Measurements from ENCODE around the gene TP53INP2. TPM values are rescaled to one million over a fixed set of nuclear protein-coding genes. Genes with fewer than 3 reads are reported as not detected.
A peak's percentile ranks its signal among the peaks of the same experiment; 100 is the strongest.

TP53INP2 gene
- total and polyA plus RNA-seq, 11 donors: 54.6 to 176 (median 93.7) TPM

DNA sequence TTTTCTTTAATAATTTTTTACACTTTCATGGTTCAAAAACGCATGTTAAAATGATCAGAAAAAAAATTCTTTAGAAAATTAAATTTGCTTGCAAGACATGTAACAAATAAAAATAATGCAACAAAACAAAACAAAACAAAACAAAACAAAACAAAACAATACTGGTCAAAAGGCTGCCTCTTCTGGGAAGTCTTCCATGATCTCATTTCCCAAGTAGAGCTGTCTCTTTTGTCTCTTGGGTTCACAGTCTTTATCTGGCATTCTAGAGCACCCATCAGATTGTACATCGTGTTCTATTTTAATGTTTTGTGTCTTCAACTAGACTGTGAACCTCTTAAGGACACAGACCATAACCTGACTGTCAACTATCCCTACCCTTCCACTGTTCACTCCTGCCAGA is 25.3 kb downstream of the TP53INP2 start:
- H3K4me3 ChIP-seq: no peak overlapping the region
- ATAC-seq (no peak), DNase-seq (no peak)
- no peak overlapping the region for H3K27ac ChIP-seq
- no peaks in the 10 kb centered on the region for H3K9me3 ChIP-seq
- WGBS, 4 donors: 77 to 80% (median 79%) methylated on average over 2 of the region's 2 CpGs
- H3K4me1 ChIP-seq: peaks cover 0 to 15% (median 2%) of the 10 kb centered on the region in 12 donors
- no peaks in the 10 kb centered on the region for H3K27me3 ChIP-seq
- intact Hi-C loops (cut with DNase I): no loop called here
- H3K36me3 ChIP-seq: peaks cover 0 to 93% (median 84%) of the 10 kb centered on the region in 9 donors
- TF ChIP-seq CTCF (IDR thresholded peaks at IDR 0.05) (no peak), POLR2A (IDR thresholded peaks at IDR 0.05) (no peak)

DNA sequence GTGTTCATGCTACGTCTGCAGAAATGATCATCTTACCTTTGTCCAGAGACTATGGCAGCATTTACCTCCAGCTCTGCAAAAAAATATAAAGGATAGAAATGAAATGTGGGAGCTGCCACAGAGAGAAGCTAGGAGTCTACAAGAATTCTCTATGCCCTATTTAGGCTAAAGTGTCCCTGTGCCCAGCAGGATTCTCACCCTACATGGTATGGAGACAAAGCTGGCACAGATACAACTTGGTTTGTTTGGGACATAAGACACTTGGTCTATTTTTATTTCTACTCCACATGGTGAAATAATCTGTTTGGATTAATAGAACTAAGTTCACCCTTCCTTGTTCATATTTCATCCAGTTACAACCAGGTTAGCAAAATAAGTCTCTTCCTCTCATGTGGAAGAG is 28.4 kb downstream of the TP53INP2 start:
- peak in 3 of 4 donors; percentile 14 to 69 (median 66) for ATAC-seq
- Histone ChIP-seq H3K4me1 (peaks cover 0 to 21% (median 2%) of the 10 kb centered on the region in 12 donors), H3K4me3 (no peak overlapping the region), H3K27ac (no peak overlapping the region), H3K36me3 (peaks cover 0 to 80% (median 74%) of the 10 kb centered on the region in 9 donors), H3K9me3 (no peaks in the 10 kb centered on the region), H3K27me3 (no peaks in the 10 kb centered on the region)
- TF ChIP-seq POLR2A (IDR thresholded peaks at IDR 0.05) (no peak), CTCF (IDR thresholded peaks at IDR 0.05) (no peak)
- 67 to 89% (median 76%) methylated on average over 1 of the region's 1 CpG for WGBS, 4 donors
- intact Hi-C loops (cut with DNase I): no loop called here
- DNase-seq: no peak

DNA sequence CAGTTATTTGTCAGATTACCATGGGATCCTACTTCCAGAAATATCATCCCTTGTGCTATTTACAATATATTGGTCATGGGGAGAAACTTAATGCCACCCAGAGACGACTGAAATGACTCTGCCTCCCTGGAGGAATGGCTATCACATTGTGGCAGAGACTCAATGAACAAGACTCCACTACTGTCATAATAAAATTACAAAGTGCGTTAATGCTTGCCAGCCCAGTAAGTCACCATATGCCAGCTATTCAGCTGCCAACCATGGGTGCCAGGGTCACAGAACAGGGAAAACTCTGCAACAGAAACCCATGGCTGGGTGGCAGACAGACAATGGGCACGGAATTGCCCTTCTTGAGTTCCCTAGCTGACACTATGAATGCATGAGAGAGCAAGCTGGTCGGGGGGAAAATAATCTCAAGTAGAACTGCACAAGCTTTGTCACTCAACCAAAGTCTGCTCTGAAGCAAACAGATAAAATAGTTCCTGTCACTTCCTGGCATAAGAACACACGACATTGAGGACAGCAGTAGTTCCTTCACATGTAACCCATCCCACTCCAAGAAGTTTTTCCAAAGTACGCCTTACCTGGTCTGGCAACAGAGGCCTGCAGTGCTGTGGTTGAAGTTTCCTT is 32.1 kb downstream of the TP53INP2 start:
- Histone ChIP-seq H3K4me3 (no peak overlapping the region), H3K27me3 (no peaks in the 10 kb centered on the region), H3K27ac (peak overlapping the region in 1 of 12 donors; percentile 11), H3K9me3 (no peaks in the 10 kb centered on the region), H3K36me3 (peaks cover 0 to 78% (median 63%) of the 10 kb centered on the region in 9 donors), H3K4me1 (peaks cover 0 to 22% (median 2%) of the 10 kb centered on the region in 12 donors)
- intact Hi-C loops (cut with DNase I): no loop called here
- WGBS, 4 donors: 45 to 65% (median 53%) methylated on average over 6 of the region's 6 CpGs
- peak in 3 of 4 donors; percentile 51 to 83 (median 64) for ATAC-seq
- DNase-seq: peak in 2 of 5 donors; percentile 26 to 38
- TF ChIP-seq POLR2A (IDR thresholded peaks at IDR 0.05) (no peak), CTCF (IDR thresholded peaks at IDR 0.05) (no peak)

DNA sequence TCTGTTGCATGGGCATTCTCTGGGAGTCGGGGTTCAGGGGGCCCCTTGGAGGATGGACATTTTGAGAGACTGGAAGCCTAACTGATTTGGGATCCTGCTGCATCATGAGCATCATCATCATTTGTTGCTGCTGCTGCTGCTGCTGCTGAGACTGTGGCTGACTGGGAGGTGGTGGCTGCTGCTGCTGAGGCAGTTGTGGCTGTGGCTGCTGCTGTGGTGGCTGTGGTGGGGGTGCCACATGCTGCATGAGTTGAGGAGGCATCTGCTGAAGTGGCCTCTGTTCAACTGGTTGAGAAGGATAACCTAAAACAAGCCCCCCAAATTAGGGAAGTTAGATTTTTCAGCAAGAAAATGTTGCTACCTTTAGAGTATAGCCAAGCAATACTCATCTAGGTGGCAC is 38.9 kb downstream of the TP53INP2 start:
- peaks cover 0 to 96% (median 80%) of the 10 kb centered on the region in 9 donors for H3K36me3 ChIP-seq

More for the DNA sequence above, 38.9 kb downstream of the TP53INP2 start:
- ATAC-seq (no peak), DNase-seq (no peak)
- Histone ChIP-seq H3K4me3 (no peak overlapping the region), H3K9me3 (no peaks in the 10 kb centered on the region), H3K27me3 (no peaks in the 10 kb centered on the region), H3K27ac (no peak overlapping the region), H3K4me1 (peaks cover 0 to 34% (median 9%) of the 10 kb centered on the region in 12 donors)
- intact Hi-C loops (cut with DNase I): no loop called here
- 97 to 100% (median 100%) methylated on average over 1 of the region's 1 CpG for WGBS, 4 donors
- no peak for TF ChIP-seq CTCF (IDR thresholded peaks at IDR 0.05)
